ENCODE measurements around the gene ANKRD11.
A peak's percentile ranks its signal among the peaks of the same experiment; 100 is the strongest.

The ANKRD11 gene

GRCh38 chr16:89324056-89325010 is 166.0 kb downstream of the ANKRD11 start:
- TF ChIP-seq CTCF (IDR thresholded peaks at IDR 0.05; ENCODE audit: insufficient read depth, low read depth, low read length, missing control alignments), result no peak
- DNase-seq (ENCODE audit: low read depth), result peak; percentile 93
- peak overlapping the region; percentile 8; the same call in 1 of the 2 replicates for H3K4me3 ChIP-seq (ENCODE audit: low read depth, low read length)

GRCh38 chr16:89323120-89323960 is 167.0 kb downstream of the ANKRD11 start:
- H3K4me3 ChIP-seq (ENCODE audit: low read depth, low read length), result no peak overlapping the region
- no peak for TF ChIP-seq CTCF (IDR thresholded peaks at IDR 0.05; ENCODE audit: insufficient read depth, low read depth, low read length, missing control alignments)
- no peak for DNase-seq (ENCODE audit: low read depth)

- no peak for DNase-seq (ENCODE audit: low read depth)
- H3K4me3 ChIP-seq (ENCODE audit: low read depth, low read length), result no peak overlapping the region
- no peak for TF ChIP-seq CTCF (IDR thresholded peaks at IDR 0.05; ENCODE audit: insufficient read depth, low read depth, low read length, missing control alignments)
These were observed 167.8 kb downstream of the ANKRD11 start for GRCh38 chr16:89322321-89323119.

- DNase-seq (ENCODE audit: low read depth), result no peak
- H3K4me3 ChIP-seq (ENCODE audit: low read depth, low read length), result no peak overlapping the region
These were observed 169.4 kb downstream of the ANKRD11 start for GRCh38 chr16:89320782-89321501.

GRCh38 chr16:89319886-89320781 is 170.2 kb downstream of the ANKRD11 start:
- H3K4me3 ChIP-seq (ENCODE audit: low read depth, low read length), result no peak overlapping the region
- peak; percentile 46 for DNase-seq (ENCODE audit: low read depth)
- no peak for TF ChIP-seq CTCF (IDR thresholded peaks at IDR 0.05; ENCODE audit: insufficient read depth, low read depth, low read length, missing control alignments)

More at GRCh38 chr16:89320782-89321501, 169.4 kb downstream of the ANKRD11 start:
- no peak for TF ChIP-seq CTCF (IDR thresholded peaks at IDR 0.05; ENCODE audit: insufficient read depth, low read depth, low read length, missing control alignments)
